ENCODE measurements around the gene TTN. TPM values are rescaled to one million over a fixed set of nuclear protein-coding genes. Genes with fewer than 3 reads are reported as not detected.

Gene TTN
- total RNA-seq, 1 experiment from 2014 or later, result 0.03 TPM

- H3K27ac ChIP-seq, result no peak overlapping the region
- no peaks in the 10 kb centered on the region for H3K27me3 ChIP-seq (replicated peaks)
- H3K4me3 ChIP-seq, result no peak overlapping the region
- no peaks in the 10 kb centered on the region for H3K9me3 ChIP-seq (replicated peaks)
- H3K4me1 ChIP-seq (replicated peaks), result peaks cover 4% of the 10 kb centered on the region; the same call in 1 of the 2 replicates
- no peaks in the 10 kb centered on the region for H3K36me3 ChIP-seq
- DNase-seq (ENCODE audit: low read depth in 1 of 2, low spot score in 2 of 2), result no peak
Measured at GRCh38 chr2:178476477-178476876, 330.7 kb downstream of the TTN start.

Other genes with a start within 250 kb of the TTN start
- gene CCDC141, start 242.7 kb upstream of the TTN start, total RNA-seq (2014; rRNA removed; shearing (Covaris generic)), result not detected in 2 replicates

All from SJSA1 (cell line).